Activated CD4-positive, alpha-beta T cell treated with anti-CD3 and anti-CD28 coated beads, Interleukin-2, amount 10 ng/mL, durations not matched to agents 24 days and 14 days (primary cell): Measurements from ENCODE around the gene TK2. TPM values are rescaled to one million over a fixed set of nuclear protein-coding genes. Genes with fewer than 3 reads are reported as not detected.
"Not testable (repeated sequence)": the region's sequence is repeated elsewhere in the genome, so short reads cannot be mapped to it uniquely, and the experiment has no call there.

Source experiments
- DNase-seq: peaks from one replicate; pipeline ENCODE4 v3.0.0; 2022
- H3K27ac Mint-ChIP-seq: one replicate; pipeline ENCODE4 v1.8.0; 2022; ENCODE audit warnings: mild to moderate bottlenecking, mixed read lengths
- H3K27me3 Mint-ChIP-seq: one replicate; pipeline ENCODE4 v1.8.0; 2022; ENCODE audit warnings: mixed read lengths
- H3K36me3 Mint-ChIP-seq: one replicate; pipeline ENCODE4 v1.8.0; 2022; ENCODE audit warnings: low read depth, mild to moderate bottlenecking, mixed read lengths
- H3K4me1 Mint-ChIP-seq: one replicate; pipeline ENCODE4 v1.8.0; 2021; ENCODE audit warnings: mixed read lengths
- H3K4me3 Mint-ChIP-seq: one replicate; pipeline ENCODE4 v1.8.0; 2022; ENCODE audit warnings: mild to moderate bottlenecking, moderate library complexity, mixed read lengths
- H3K9me3 Mint-ChIP-seq: one replicate; pipeline ENCODE4 v1.8.0; 2021; ENCODE audit warnings: mixed read lengths
- intact Hi-C: fragments of 100-400 bp; cut with micrococcal nuclease; formaldehyde crosslinking; loops from one replicate; pipeline ENCODE4 v1.15.1; 2023
- total RNA-seq: library from RNA; stranded (reverse); gene quantifications from 2 replicates; pipeline ENCODE4 v1.2.3, GENCODE V29; 2022

Gene TK2
- total RNA-seq, 1 donor from 2014 or later, result 5.8 TPM

GRCh38 chr16:66507731-66508239 lies 42.1 kb downstream of the TK2 start:
- peaks cover 12% of the 10 kb centered on the region for H3K4me1 Mint-ChIP-seq
- DNase-seq, result no peak
- H3K27me3 Mint-ChIP-seq, result no peaks in the 10 kb centered on the region
- intact Hi-C loops, result no loop called here
- H3K36me3 Mint-ChIP-seq, result peaks cover 2% of the 10 kb centered on the region
- no peak overlapping the region for H3K27ac Mint-ChIP-seq
- H3K9me3 Mint-ChIP-seq, result no peaks in the 10 kb centered on the region
- H3K4me3 Mint-ChIP-seq, result no peak overlapping the region

- Mint-ChIP-seq H3K9me3 (no peaks in the 10 kb centered on the region), H3K27ac (no peak overlapping the region), H3K4me1 (peaks cover 7% of the 10 kb centered on the region), H3K27me3 (peaks cover 7% of the 10 kb centered on the region), H3K36me3 (peaks cover 3% of the 10 kb centered on the region), H3K4me3 (no peak overlapping the region)
- DNase-seq, result no peak
- intact Hi-C loops, result no loop called here
Observed at GRCh38 chr16:66503612-66504011, 46.3 kb downstream of the TK2 start.

- Mint-ChIP-seq H3K9me3 (no peaks in the 10 kb centered on the region), H3K4me1 (peaks cover 4% of the 10 kb centered on the region), H3K36me3 (peaks cover 3% of the 10 kb centered on the region), H3K27ac (no peak overlapping the region), H3K4me3 (no peak overlapping the region), H3K27me3 (peaks cover 10% of the 10 kb centered on the region)
- DNase-seq, result no peak
- intact Hi-C loops, result no loop called here
Observed at GRCh38 chr16:66503030-66503429, 46.9 kb downstream of the TK2 start.

GRCh38 chr16:66502020-66502913 lies 47.7 kb downstream of the TK2 start:
- no peak for DNase-seq
- peaks cover 12% of the 10 kb centered on the region for H3K27me3 Mint-ChIP-seq
- H3K27ac Mint-ChIP-seq, result no peak overlapping the region
- no peaks in the 10 kb centered on the region for H3K9me3 Mint-ChIP-seq
- H3K36me3 Mint-ChIP-seq, result peaks cover 3% of the 10 kb centered on the region
- no peak overlapping the region for H3K4me3 Mint-ChIP-seq
- H3K4me1 Mint-ChIP-seq, result peaks cover 4% of the 10 kb centered on the region
- intact Hi-C loops, result no loop called here

GRCh38 chr16:66501563-66501962 lies 48.4 kb downstream of the TK2 start:
- H3K4me1 Mint-ChIP-seq, intact Hi-C loops, H3K27ac Mint-ChIP-seq, DNase-seq, H3K4me3 Mint-ChIP-seq, H3K36me3 Mint-ChIP-seq, H3K9me3 Mint-ChIP-seq: not testable (repeated sequence)
- H3K27me3 Mint-ChIP-seq, result peaks cover 12% of the 10 kb centered on the region

GRCh38 chr16:66497921-66498320 lies 52.0 kb downstream of the TK2 start:
- H3K4me1 Mint-ChIP-seq, H3K9me3 Mint-ChIP-seq, DNase-seq, H3K36me3 Mint-ChIP-seq, intact Hi-C loops, H3K27ac Mint-ChIP-seq, H3K4me3 Mint-ChIP-seq: not testable (repeated sequence)
- H3K27me3 Mint-ChIP-seq, result peaks cover 12% of the 10 kb centered on the region

GRCh38 chr16:66496226-66496625 lies 53.7 kb downstream of the TK2 start:
- H3K4me3 Mint-ChIP-seq, intact Hi-C loops, DNase-seq, H3K9me3 Mint-ChIP-seq, H3K4me1 Mint-ChIP-seq, H3K27ac Mint-ChIP-seq, H3K36me3 Mint-ChIP-seq: not testable (repeated sequence)
- H3K27me3 Mint-ChIP-seq, result peaks cover 12% of the 10 kb centered on the region

GRCh38 chr16:66495440-66495839 lies 54.5 kb downstream of the TK2 start:
- Mint-ChIP-seq H3K36me3 (no peaks in the 10 kb centered on the region), H3K4me3 (no peak overlapping the region), H3K27ac (no peak overlapping the region), H3K9me3 (no peaks in the 10 kb centered on the region), H3K27me3 (peaks cover 12% of the 10 kb centered on the region), H3K4me1 (peaks cover 9% of the 10 kb centered on the region)
- intact Hi-C loops, result no loop called here
- no peak for DNase-seq

- Mint-ChIP-seq H3K4me1 (peaks cover 9% of the 10 kb centered on the region), H3K36me3 (no peaks in the 10 kb centered on the region), H3K9me3 (no peaks in the 10 kb centered on the region), H3K27ac (no peak overlapping the region), H3K4me3 (no peak overlapping the region), H3K27me3 (peaks cover 12% of the 10 kb centered on the region)
- no peak for DNase-seq
- intact Hi-C loops, result no loop called here
Observed at GRCh38 chr16:66494916-66495315, 55.0 kb downstream of the TK2 start.

- no peak overlapping the region for H3K4me3 Mint-ChIP-seq
- DNase-seq, result no peak
- H3K27ac Mint-ChIP-seq, result no peak overlapping the region
- H3K27me3 Mint-ChIP-seq, result peaks cover 7% of the 10 kb centered on the region
- intact Hi-C loops, result no loop called here
- no peaks in the 10 kb centered on the region for H3K36me3 Mint-ChIP-seq
- no peaks in the 10 kb centered on the region for H3K9me3 Mint-ChIP-seq
- peaks cover 9% of the 10 kb centered on the region for H3K4me1 Mint-ChIP-seq
Observed at GRCh38 chr16:66493490-66494401, 56.2 kb downstream of the TK2 start.

GRCh38 chr16:66491716-66492064 lies 58.2 kb downstream of the TK2 start:
- H3K36me3 Mint-ChIP-seq, result no peaks in the 10 kb centered on the region
- no peak for DNase-seq
- no peak overlapping the region for H3K4me3 Mint-ChIP-seq
- intact Hi-C loops, result no loop called here
- peaks cover 11% of the 10 kb centered on the region for H3K4me1 Mint-ChIP-seq
- no peak overlapping the region for H3K27ac Mint-ChIP-seq
- H3K27me3 Mint-ChIP-seq, result no peaks in the 10 kb centered on the region
- no peaks in the 10 kb centered on the region for H3K9me3 Mint-ChIP-seq

GRCh38 chr16:66490774-66491715 lies 58.9 kb downstream of the TK2 start:
- no peaks in the 10 kb centered on the region for H3K36me3 Mint-ChIP-seq
- H3K4me3 Mint-ChIP-seq, result no peak overlapping the region
- H3K27me3 Mint-ChIP-seq, result no peaks in the 10 kb centered on the region
- H3K27ac Mint-ChIP-seq, result no peak overlapping the region
- DNase-seq, result no peak
- intact Hi-C loops, result no loop called here
- peaks cover 11% of the 10 kb centered on the region for H3K4me1 Mint-ChIP-seq
- no peaks in the 10 kb centered on the region for H3K9me3 Mint-ChIP-seq

- no peaks in the 10 kb centered on the region for H3K9me3 Mint-ChIP-seq
- H3K4me1 Mint-ChIP-seq, result peaks cover 9% of the 10 kb centered on the region
- no peak overlapping the region for H3K27ac Mint-ChIP-seq
- H3K4me3 Mint-ChIP-seq, result no peak overlapping the region
- H3K36me3 Mint-ChIP-seq, result no peaks in the 10 kb centered on the region
- no peaks in the 10 kb centered on the region for H3K27me3 Mint-ChIP-seq
- intact Hi-C loops, result no loop called here
- DNase-seq, result no peak
Observed at GRCh38 chr16:66489818-66490217, 60.1 kb downstream of the TK2 start.
